NCI-H2107 (cell line): ENCODE data around the gene PPP3CA.
"Not testable (repeated sequence)": the region's sequence is repeated elsewhere in the genome, so short reads cannot be mapped to it uniquely, and the experiment has no call there.

Experiments
- DNase-seq: peaks from one replicate; lab custom pipeline; 2025; lab: John Stamatoyannopoulos, UW

The PPP3CA gene

GRCh38 chr4:101101072-101101471 is 246.3 kb downstream of the PPP3CA start:
- no peak for DNase-seq

DNA sequence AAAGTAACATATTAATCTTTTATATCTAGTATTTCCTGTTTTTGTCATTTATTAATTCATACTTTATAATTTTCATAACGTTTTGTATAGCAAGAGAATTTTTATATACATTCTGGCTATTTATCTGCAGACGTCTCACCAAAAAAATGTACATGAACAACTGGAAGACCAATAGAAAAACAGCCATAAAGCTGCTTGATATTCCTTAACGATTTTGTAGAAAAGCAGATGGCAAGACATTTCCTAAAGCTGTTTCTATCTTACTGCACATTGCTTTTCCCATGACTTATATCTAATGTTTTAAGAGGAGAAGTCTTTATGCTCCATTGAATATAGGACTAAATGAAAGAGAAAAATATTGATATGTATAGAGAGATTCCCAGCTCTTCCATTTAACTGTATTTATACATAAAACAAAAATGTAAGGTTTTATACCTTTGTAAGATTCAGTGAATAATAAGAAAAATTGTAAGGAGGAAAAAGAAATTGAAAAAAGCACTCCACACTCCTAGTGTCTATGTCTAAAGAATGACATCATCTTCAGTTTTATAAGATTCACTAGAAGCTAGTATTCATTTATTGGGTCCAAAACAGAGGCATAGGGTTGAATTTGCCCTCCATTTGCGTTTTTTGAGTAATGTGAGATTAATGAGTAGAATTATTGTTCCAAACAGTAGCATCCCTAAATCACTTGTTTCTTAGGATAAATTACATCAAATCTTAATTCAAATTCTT is 248.5 kb downstream of the PPP3CA start:
- DNase-seq, result no peak

DNA sequence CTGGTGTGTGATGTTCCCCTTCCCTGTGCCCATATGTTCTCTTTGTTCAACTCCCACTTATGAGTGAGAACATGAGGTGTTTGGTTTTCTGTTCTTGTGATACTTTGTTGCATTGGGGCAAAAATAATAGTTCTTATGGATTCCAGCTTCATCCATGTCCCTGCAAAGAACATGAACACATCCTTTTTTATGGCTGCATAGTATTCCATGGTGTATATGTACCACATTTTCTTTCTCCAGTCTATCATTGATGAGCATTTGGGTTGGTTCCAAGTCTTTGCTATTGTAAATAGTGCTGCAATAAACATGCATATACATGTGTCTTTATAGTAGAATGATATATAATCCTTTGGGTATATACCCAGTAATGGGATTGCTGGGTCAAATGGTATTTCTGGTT is 254.7 kb downstream of the PPP3CA start:
- DNase-seq, result not testable (repeated sequence)

GRCh38 chr4:101089168-101089567 is 258.2 kb downstream of the PPP3CA start:
- DNase-seq, result no peak

DNA sequence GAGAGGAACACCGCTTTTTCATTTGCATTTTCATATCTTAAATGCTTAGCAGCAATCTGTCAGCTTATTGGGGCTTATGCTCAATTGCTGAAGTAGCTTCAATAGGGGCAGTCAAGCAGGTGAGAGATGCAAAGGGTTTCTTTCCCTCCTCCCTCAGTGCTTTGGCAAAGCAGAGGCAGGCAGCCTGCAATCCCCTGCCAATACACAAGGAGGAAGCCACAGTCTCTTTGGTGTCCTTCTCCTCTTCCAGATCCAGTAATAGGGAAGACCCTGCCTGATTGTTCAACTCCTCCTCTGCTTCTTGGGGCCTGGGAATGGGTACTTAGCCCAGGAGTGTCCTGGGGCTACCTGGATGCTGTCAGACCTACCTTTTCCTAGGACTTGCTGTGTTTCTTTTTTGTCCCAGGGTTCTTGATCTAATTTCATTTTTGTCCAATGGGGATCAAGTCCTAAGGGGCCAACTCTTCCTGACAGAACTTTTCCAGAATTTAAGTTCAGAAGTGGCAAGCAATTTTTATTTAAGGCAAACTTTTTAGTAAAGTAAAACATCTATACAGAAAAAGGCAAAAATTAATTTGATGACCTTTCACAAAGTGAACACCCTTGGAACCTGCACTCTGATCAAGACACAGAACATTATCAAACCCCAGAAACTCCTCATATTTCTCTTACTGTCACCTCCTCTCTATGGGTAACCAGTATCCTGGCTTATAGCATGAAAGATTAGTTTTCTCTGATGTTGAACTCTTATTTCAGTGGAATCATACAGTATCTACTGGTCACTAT is 260.3 kb downstream of the PPP3CA start:
- DNase-seq, result no peak

- DNase-seq, result no peak
These were observed 264.2 kb downstream of the PPP3CA start for GRCh38 chr4:101083131-101083530.

DNA sequence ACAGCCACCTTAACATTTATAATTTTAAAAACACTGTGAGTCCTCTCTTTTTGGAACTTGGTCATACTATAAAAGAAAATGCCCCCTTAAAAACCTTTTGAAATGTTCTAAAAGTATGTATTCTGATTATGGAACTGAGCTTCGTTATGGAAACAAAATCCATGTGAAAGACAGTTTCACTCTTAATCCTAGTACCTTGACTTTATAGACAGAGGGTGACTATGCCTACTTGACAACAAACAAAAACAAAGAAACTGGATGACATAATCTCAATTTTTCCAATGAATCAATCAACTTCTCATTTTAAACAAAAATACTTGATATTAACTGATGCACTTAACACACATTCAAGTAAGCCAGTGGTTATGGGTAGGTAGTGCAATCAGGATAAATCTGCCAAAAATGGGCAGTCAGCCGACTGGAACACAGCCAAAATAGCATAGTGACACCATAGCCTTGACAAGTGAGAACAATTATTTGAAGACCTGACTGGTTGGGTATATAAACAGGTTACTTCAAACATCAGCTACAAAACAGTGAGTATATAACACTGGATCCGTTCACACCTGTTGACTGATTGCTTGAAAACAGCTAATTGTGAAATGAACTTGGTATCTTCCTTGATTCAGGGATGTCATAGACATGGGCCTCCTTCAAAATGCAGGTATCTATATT is 265.5 kb downstream of the PPP3CA start:
- no peak for DNase-seq

GRCh38 chr4:101081166-101081565 is 266.2 kb downstream of the PPP3CA start:
- DNase-seq, result no peak

- DNase-seq, result no peak
These were observed 268.4 kb downstream of the PPP3CA start for GRCh38 chr4:101078950-101079349.

GRCh38 chr4:101076032-101076431 is 271.3 kb downstream of the PPP3CA start:
- no peak for DNase-seq

DNA sequence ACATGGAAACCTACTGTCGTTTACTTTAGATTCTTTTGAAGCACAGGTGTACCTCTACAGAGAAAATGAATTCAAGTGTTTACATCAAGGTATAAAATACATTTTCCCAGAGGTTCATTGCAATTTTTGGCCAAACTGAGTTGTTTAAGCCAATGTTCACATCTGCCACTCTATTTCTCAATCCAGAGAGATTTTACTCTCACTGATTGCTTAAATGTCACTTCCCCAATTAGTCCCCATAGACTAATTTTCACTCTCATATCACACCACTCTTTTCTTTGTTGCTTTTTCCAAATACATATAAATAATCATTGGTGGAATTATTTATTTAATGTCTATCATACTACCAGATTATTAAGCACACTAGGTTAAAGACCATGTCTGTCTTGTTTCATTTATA is 271.8 kb downstream of the PPP3CA start:
- no peak for DNase-seq

- DNase-seq, result no peak
These were observed 273.0 kb downstream of the PPP3CA start for GRCh38 chr4:101074326-101074725.

- no peak for DNase-seq
These were observed 276.1 kb downstream of the PPP3CA start for GRCh38 chr4:101071241-101071640.

DNA sequence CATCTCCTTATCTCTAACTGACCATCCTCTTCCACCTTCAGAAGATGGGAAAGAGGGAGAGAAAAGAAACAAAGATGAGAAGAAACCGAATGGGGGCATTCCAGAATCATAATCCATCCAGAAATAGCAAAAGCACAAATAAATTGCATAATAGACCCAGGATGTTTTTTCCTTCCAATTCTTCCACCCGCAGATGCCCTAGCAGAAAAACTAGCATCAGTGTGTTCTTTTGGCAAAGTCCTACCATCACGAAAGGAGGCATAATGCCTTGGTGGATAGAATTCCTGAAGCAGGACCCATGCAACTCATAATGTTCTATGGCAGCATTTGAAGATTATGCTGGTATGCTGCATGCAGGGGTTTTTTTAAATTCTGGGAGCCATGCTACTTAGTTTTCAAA is 279.2 kb downstream of the PPP3CA start:
- no peak for DNase-seq

GRCh38 chr4:101067383-101067782 is 279.9 kb downstream of the PPP3CA start:
- no peak for DNase-seq

DNA sequence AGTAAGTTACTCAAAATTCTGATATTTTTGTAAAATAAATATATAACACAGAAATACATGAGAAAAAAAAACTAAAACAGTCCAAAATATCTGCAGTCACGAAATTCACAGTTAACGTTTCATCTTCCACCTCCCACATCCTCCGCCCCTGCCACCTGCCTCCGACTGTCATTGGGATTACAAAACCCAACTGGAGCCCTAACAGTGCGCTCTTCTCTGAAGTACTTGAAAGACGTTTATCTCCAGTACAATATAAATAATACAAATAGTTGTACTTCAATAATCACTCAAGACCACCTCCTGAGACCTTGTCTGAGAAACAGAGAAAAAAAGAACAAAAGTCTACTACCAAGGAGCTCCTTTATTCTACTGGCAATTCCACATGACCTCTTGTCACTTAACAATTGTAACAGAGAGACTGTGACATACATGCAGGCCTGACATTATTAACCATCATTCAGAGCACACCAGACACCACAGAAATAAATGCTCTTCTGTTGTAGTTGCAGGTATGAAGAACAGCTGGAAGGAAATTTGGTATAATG is 280.6 kb downstream of the PPP3CA start:
- DNase-seq, result no peak

- no peak for DNase-seq
These were observed 281.3 kb downstream of the PPP3CA start for GRCh38 chr4:101065935-101066485.

GRCh38 chr4:101065346-101065745 is 282.0 kb downstream of the PPP3CA start:
- DNase-seq, result no peak

DNA sequence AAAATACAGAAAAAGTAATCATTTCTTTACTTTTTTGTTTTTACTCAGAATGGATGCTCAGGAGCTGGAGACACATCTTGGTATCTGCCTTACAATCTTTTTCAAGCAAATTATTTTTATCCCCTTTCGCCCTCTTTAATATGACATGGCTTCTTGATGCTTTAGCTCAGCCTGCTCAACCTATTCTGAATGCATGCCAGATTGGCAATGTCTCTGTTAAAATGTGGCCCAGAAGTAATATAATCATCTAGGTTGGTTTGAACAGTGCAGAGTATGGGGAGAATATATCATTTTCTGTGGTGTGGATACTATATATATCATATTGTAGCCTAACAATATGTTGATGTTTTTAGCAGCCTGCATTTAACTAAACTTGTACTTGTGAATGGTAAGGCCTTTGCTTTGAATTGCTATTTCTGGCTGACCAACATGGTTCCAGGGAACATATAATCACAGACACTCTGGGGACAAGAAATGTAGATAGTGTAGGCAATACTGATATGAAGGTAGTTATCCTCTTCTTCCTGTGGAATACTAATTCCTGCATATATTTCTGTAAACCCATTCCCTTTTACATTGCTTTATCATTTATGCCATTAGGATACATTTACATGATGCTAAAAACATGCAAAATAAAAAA is 282.7 kb downstream of the PPP3CA start:
- DNase-seq, result no peak

GRCh38 chr4:101055392-101055791 is 291.9 kb downstream of the PPP3CA start:
- DNase-seq, result no peak

DNA sequence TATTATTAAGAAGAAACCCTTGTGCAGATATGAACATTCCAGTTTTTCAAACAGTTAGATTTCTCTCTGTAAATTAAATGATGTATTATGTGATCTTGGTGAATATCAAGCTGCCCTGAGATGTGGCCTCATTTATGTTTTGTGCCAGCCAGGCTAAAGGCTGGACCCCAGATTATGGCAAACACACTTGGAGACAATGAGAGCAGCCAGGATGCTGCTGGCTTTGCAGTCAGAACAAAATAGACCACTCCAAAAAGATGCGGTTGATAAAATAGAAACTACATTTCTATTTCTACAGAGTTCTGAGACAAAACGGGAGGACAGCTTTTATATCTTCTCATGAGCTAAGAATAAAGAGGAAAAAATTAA is 296.5 kb downstream of the PPP3CA start:
- no peak for DNase-seq
